Measurements from ENCODE around the gene PLXNA2. TPM values are rescaled to one million over a fixed set of nuclear protein-coding genes. Genes with fewer than 3 reads are reported as not detected.

PLXNA2 gene
- total RNA-seq, 1 donor from 2014 or later: 17.7 TPM

DNA sequence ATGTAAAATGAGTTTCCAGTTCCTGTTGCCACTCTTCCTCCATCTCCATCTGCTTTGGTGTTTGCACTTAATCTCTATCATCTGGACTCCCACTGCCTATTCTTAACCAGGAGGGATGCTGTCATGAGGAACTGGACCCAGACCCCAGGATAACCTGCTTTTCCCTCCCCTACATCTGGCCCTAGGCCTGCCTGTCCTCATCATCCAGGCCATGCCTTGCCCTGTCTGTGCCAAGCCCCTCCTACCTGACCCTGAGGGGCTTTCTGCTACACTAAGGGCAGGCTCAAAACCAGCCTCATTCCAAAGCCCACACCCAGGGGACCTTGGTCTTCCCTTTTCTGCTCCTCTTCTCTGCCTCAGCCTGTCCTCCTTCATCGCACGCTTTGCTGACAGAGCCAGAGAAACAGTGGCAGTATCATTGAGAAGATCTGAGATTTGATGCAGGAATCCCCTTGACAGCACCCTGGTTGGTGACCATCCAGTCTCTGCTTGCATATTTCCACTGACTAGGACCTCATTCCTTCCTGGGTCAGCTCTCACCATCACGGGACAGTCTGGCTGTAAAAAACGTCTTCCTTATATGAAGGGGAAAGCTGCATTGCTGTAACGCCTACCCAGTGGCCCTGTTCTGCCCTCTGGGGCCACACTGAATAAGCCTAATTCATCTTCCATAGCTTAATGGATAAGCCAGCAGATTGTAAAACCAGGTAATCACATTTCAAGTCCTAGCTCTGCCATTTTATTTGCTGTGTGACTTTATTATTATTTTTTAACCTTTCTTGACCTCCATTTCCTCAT is 38.8 kb downstream of the PLXNA2 start:
- Histone ChIP-seq H3K79me2 (ENCODE audit: insufficient read depth, low read length) (no peaks in the 10 kb centered on the region), H3K9ac (ENCODE audit: low read length) (no peak overlapping the region), H2AFZ (ENCODE audit: low read depth, low read length) (no peak overlapping the region), H3K9me3 (ENCODE audit: insufficient read depth, low read depth, low read length) (no peaks in the 10 kb centered on the region), H3K4me1 (ENCODE audit: insufficient read depth, low read length) (peaks cover 60% of the 10 kb centered on the region), H4K20me1 (ENCODE audit: insufficient read depth, low read length) (no peaks in the 10 kb centered on the region), H3K36me3 (ENCODE audit: insufficient read depth, low read length) (no peaks in the 10 kb centered on the region), H3K27ac (ENCODE audit: low read depth, low read length) (no peak overlapping the region), H3K4me3 (ENCODE audit: insufficient read depth, low read depth, low read length) (no peak overlapping the region), H3K4me2 (ENCODE audit: low read length) (no peak overlapping the region), H3K27me3 (ENCODE audit: insufficient read depth, low read length) (no peaks in the 10 kb centered on the region)
- FAIRE-seq: no peak
- no peaks in the 10 kb centered on the region for H3K9me3 Mint-ChIP-seq (ENCODE audit: unreplicated experiment)
- no peak overlapping the region for H3K27ac Mint-ChIP-seq (ENCODE audit: unreplicated experiment)
- no peaks in the 10 kb centered on the region for H3K27me3 Mint-ChIP-seq (ENCODE audit: low read depth, unreplicated experiment)
- peaks cover 40% of the 10 kb centered on the region for H3K4me1 Mint-ChIP-seq (ENCODE audit: low read depth, unreplicated experiment)
- no peak for TF ChIP-seq EZH2 (IDR thresholded peaks at IDR 0.05; ENCODE audit: insufficient read depth, low read length)
- TF ChIP-seq, protein P1, sequence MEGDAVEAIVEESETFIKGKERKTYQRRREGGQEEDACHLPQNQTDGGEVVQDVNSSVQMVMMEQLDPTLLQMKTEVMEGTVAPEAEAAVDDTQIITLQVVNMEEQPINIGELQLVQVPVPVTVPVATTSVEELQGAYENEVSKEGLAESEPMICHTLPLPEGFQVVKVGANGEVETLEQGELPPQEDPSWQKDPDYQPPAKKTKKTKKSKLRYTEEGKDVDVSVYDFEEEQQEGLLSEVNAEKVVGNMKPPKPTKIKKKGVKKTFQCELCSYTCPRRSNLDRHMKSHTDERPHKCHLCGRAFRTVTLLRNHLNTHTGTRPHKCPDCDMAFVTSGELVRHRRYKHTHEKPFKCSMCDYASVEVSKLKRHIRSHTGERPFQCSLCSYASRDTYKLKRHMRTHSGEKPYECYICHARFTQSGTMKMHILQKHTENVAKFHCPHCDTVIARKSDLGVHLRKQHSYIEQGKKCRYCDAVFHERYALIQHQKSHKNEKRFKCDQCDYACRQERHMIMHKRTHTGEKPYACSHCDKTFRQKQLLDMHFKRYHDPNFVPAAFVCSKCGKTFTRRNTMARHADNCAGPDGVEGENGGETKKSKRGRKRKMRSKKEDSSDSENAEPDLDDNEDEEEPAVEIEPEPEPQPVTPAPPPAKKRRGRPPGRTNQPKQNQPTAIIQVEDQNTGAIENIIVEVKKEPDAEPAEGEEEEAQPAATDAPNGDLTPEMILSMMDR (IDR thresholded peaks at IDR 0.05; ENCODE audit: insufficient read depth, low read depth, low read length): no peak
- H3K36me3 Mint-ChIP-seq (ENCODE audit: low read depth, unreplicated experiment): no peaks in the 10 kb centered on the region
- H3K4me3 Mint-ChIP-seq (ENCODE audit: unreplicated experiment): no peak overlapping the region
- no peak for DNase-seq (ENCODE audit: low read depth)

DNA sequence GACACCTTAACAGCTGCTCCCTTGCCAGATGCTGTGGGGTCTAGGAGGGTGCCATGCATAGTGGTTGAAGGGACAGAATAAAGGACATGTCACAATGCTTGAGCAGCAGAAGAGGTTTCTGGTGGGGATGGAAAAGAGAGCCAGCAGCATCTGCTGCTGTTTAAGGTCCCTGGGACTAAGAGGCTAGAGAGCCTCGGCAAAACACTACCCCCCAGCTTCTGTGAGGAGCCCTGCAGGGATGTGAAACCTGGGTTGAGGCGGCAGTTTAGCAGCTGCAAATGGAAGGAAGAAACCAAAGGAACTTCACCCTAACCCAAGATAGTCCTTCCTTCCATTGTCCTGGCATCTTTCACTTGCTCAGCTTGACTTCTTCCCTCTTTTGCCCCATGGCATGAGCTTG is 39.4 kb downstream of the PLXNA2 start:
- H3K27ac ChIP-seq (ENCODE audit: low read depth, low read length): no peak overlapping the region
- FAIRE-seq (no peak), DNase-seq (ENCODE audit: low read depth) (no peak)
- H3K4me1 ChIP-seq (ENCODE audit: insufficient read depth, low read length): peaks cover 60% of the 10 kb centered on the region
- H3K4me1 Mint-ChIP-seq (ENCODE audit: low read depth, unreplicated experiment): peaks cover 38% of the 10 kb centered on the region
- no peaks in the 10 kb centered on the region for H3K36me3 Mint-ChIP-seq (ENCODE audit: low read depth, unreplicated experiment)
- H3K9me3 ChIP-seq (ENCODE audit: insufficient read depth, low read depth, low read length): no peaks in the 10 kb centered on the region
- no peak overlapping the region for H3K4me3 Mint-ChIP-seq (ENCODE audit: unreplicated experiment)
- no peak overlapping the region for H3K4me3 ChIP-seq (ENCODE audit: insufficient read depth, low read depth, low read length)
- no peaks in the 10 kb centered on the region for H3K27me3 ChIP-seq (ENCODE audit: insufficient read depth, low read length)
- no peaks in the 10 kb centered on the region for H3K9me3 Mint-ChIP-seq (ENCODE audit: unreplicated experiment)
- H3K4me2 ChIP-seq (ENCODE audit: low read length): no peak overlapping the region
- no peak overlapping the region for H2AFZ ChIP-seq (ENCODE audit: low read depth, low read length)
- H3K36me3 ChIP-seq (ENCODE audit: insufficient read depth, low read length): no peaks in the 10 kb centered on the region
- H3K27ac Mint-ChIP-seq (ENCODE audit: unreplicated experiment): no peak overlapping the region
- no peaks in the 10 kb centered on the region for H3K79me2 ChIP-seq (ENCODE audit: insufficient read depth, low read length)
- H3K9ac ChIP-seq (ENCODE audit: low read length): no peak overlapping the region
- TF ChIP-seq EZH2 (IDR thresholded peaks at IDR 0.05; ENCODE audit: insufficient read depth, low read length): no peak
- TF ChIP-seq, protein P1 (IDR thresholded peaks at IDR 0.05; ENCODE audit: insufficient read depth, low read depth, low read length): no peak
- no peaks in the 10 kb centered on the region for H4K20me1 ChIP-seq (ENCODE audit: insufficient read depth, low read length)
- no peaks in the 10 kb centered on the region for H3K27me3 Mint-ChIP-seq (ENCODE audit: low read depth, unreplicated experiment)

All from astrocyte (in vitro differentiated cells and primary cell).